ENCODE measurements around the gene HADHA. TPM values are rescaled to one million over a fixed set of nuclear protein-coding genes. Genes with fewer than 3 reads are reported as not detected.

Gene HADHA
- polyA plus RNA-seq, 1 of the 3 experiments (the other 2 are of a cell fraction): 64.3 TPM

- Histone ChIP-seq H4K20me1 (ENCODE audit: insufficient read depth) (no peaks in the 10 kb centered on the region), H3F3A (replicated peaks; ENCODE audit: insufficient read depth) (no peaks in the 10 kb centered on the region), H3K4me1 (ENCODE audit: control insufficient read depth in 1 of 2, insufficient read depth in 2 of 2, low read depth in 1 of 2, low read length in 1 of 2) (no peaks in the 10 kb centered on the region), H3K79me2 (ENCODE audit: insufficient read depth) (no peaks in the 10 kb centered on the region), H3K9ac (no peak overlapping the region), H3K4me2 (no peak overlapping the region), H3K9me2 (no peaks in the 10 kb centered on the region), H2AFZ (ENCODE audit: low read depth) (no peak overlapping the region), H3K4me3 (ENCODE audit: low read depth in 2 of 2, low read length in 1 of 2) (no peak overlapping the region), H3K27me3 (ENCODE audit: insufficient read depth) (no peaks in the 10 kb centered on the region), H3K36me3 (replicated peaks in 1 of 2; ENCODE audit: control insufficient read depth in 1 of 2, insufficient read depth in 2 of 2, low read length in 1 of 2) (no peaks in the 10 kb centered on the region), H3K9me3 (no peaks in the 10 kb centered on the region), H3K27ac (ENCODE audit: low read depth in 2 of 2, low read length in 1 of 2) (no peak overlapping the region)
- ChIA-PET CTCF (interaction anchor here (1.6 kb wide), 2 partner anchors 13 to 77 kb away, joined by 4 to 5 read pairs; no protein-coding TSS in a partner anchor), POLR2A (no interaction called here)
- TF ChIP-seq EZH2phosphoT487 (IDR thresholded peaks at IDR 0.05; ENCODE audit: borderline replicate concordance, low read depth): no peak
- no peak for TF ChIP-seq CTCF (IDR thresholded peaks at IDR 0.05)
- no peak for TF ChIP-seq IRF3 (IDR thresholded peaks at IDR 0.05; ENCODE audit: low read depth, low read length)
- no peak for TF ChIP-seq USF2 (IDR thresholded peaks at IDR 0.05; ENCODE audit: borderline replicate concordance, low read depth, low read length)
- no peak for TF ChIP-seq RAD21 (IDR thresholded peaks at IDR 0.05; ENCODE audit: low read length)
- TF ChIP-seq FOXJ3 (CRISPR knock-in tag; IDR thresholded peaks at IDR 0.05): no peak
- TF ChIP-seq POLR2AphosphoS5 (IDR thresholded peaks at IDR 0.05; ENCODE audit: low read depth, low read length): no peak
- TF ChIP-seq ELF1 (IDR thresholded peaks at IDR 0.05): no peak
- no peak for TF ChIP-seq SIN3A (IDR thresholded peaks at IDR 0.05; ENCODE audit: borderline replicate concordance, low read depth, low read length)
- no peak for TF ChIP-seq RXRA (IDR thresholded peaks at IDR 0.05; ENCODE audit: borderline replicate concordance, low read depth)
- TF ChIP-seq NFIC (IDR thresholded peaks at IDR 0.05; ENCODE audit: borderline replicate concordance): no peak
- no peak for TF ChIP-seq FOSL2 (IDR thresholded peaks at IDR 0.05; ENCODE audit: borderline replicate concordance, low read depth)
- TF ChIP-seq FOXM1 (IDR thresholded peaks at IDR 0.05; ENCODE audit: low read depth): no peak
- no peak for TF ChIP-seq TAF1 (IDR thresholded peaks at IDR 0.05; ENCODE audit: borderline replicate concordance, low read depth, low read length)
- DNase-seq: no peak
- WGBS (ENCODE audit: low lambda C conversion rate): 5% methylated on average over 1 of the region's 1 CpG
Observed at GRCh38 chr2:26164231-26164630, 80.2 kb downstream of the HADHA start.

- no peak overlapping the region for H2AFZ ChIP-seq (ENCODE audit: low read depth)
- no peak overlapping the region for H3K4me3 ChIP-seq (ENCODE audit: low read depth in 2 of 2, low read length in 1 of 2)
- H3F3A ChIP-seq (replicated peaks; ENCODE audit: insufficient read depth): no peaks in the 10 kb centered on the region
- no peaks in the 10 kb centered on the region for H3K4me1 ChIP-seq (ENCODE audit: control insufficient read depth in 1 of 2, insufficient read depth in 2 of 2, low read depth in 1 of 2, low read length in 1 of 2)
- WGBS (ENCODE audit: low lambda C conversion rate): 83% methylated on average over 10 of the region's 10 CpGs
- no peaks in the 10 kb centered on the region for H3K9me2 ChIP-seq
- ChIA-PET CTCF (interaction anchor here (1.3 kb wide), 1 partner anchor 15 kb away, joined by 4 read pairs; no protein-coding TSS in a partner anchor), POLR2A (no interaction called here)
- H3K9ac ChIP-seq: no peak overlapping the region
- no peaks in the 10 kb centered on the region for H4K20me1 ChIP-seq (ENCODE audit: insufficient read depth)
- TF ChIP-seq GABPA (IDR thresholded peaks at IDR 0.05; ENCODE audit: low read depth): no peak
- TF ChIP-seq EP300 (IDR thresholded peaks at IDR 0.05; ENCODE audit: borderline replicate concordance in 1 of 2, low read depth in 1 of 2, low read length in 1 of 2): no peak
- no peak for TF ChIP-seq ZBTB33 (IDR thresholded peaks at IDR 0.05; ENCODE audit: borderline replicate concordance, low read depth)
- no peak for TF ChIP-seq SIN3A (IDR thresholded peaks at IDR 0.05; ENCODE audit: borderline replicate concordance, low read depth, low read length)
- TF ChIP-seq PBX3 (IDR thresholded peaks at IDR 0.05): no peak
- TF ChIP-seq NRF1 (IDR thresholded peaks at IDR 0.05; ENCODE audit: low read depth, low read length): no peak
- no peak for TF ChIP-seq SMC3 (IDR thresholded peaks at IDR 0.05; ENCODE audit: low read depth, low read length)
- TF ChIP-seq CHD2 (IDR thresholded peaks at IDR 0.05; ENCODE audit: low read length, partially characterized antibody): no peak
- no peaks in the 10 kb centered on the region for H3K36me3 ChIP-seq (replicated peaks in 1 of 2; ENCODE audit: control insufficient read depth in 1 of 2, insufficient read depth in 2 of 2, low read length in 1 of 2)
- H3K27ac ChIP-seq (ENCODE audit: low read depth in 2 of 2, low read length in 1 of 2): no peak overlapping the region
- no peaks in the 10 kb centered on the region for H3K27me3 ChIP-seq (ENCODE audit: insufficient read depth)
- no peaks in the 10 kb centered on the region for H3K9me3 ChIP-seq
- DNase-seq: no peak
- H3K4me2 ChIP-seq: no peak overlapping the region
- no peaks in the 10 kb centered on the region for H3K79me2 ChIP-seq (ENCODE audit: insufficient read depth)
Observed at GRCh38 chr2:26162963-26163362, 81.5 kb downstream of the HADHA start.

Measured in SK-N-SH (cell line).